K562 (cell line): Measurements from ENCODE around the gene PIGM. TPM values are rescaled to one million over a fixed set of nuclear protein-coding genes. Genes with fewer than 3 reads are reported as not detected.

Experiments used
- ATAC-seq: fragments of 200-7000 bp; cut with Tn5 transposase; 3 replicates; pipeline ENCODE4 v1.9.1; 2020; ENCODE audit warnings: moderate library complexity
- BruUV-seq: library from RNA; stranded (reverse); fragments of 400-500 nt; replicated peaks from 2 replicates; lab custom pipeline; 2021; lab: Mats Ljungman, UMichigan
- CTCF ChIA-PET: fragments of 300-600 bp; formaldehyde crosslinking; extraction: SDS; loops from one replicate; lab custom pipeline; 2021; ENCODE audit warnings: low intra/inter-chr PET ratio; lab: Yijun Ruan, JAX
- POLR2A ChIA-PET: fragments of 300-600, 350-650 bp; sonication (Branson Sonifier 250); formaldehyde crosslinking; extraction: SDS; loops from one replicate; lab custom pipeline; 2021; ENCODE audit warnings: antibody characterized with exemption, inconsistent platforms; lab: Yijun Ruan, JAX
- DNase-seq, 4 experiments: peaks; one replicate each; pipeline versions ENCODE4 v3.0.0 to v3.0.0-alpha.2; 2011 to 2018; ENCODE audit warnings: low spot score in 3 of 4, mixed read lengths in 3 of 4; ENCODE audit errors: extremely low read depth in 1 of 4
- FAIRE-seq: peaks from 2 replicates; lab custom pipeline; 2011; peaks lifted over from hg19 to GRCh38; lab: Jason Lieb, UNC
- H2AFZ ChIP-seq: 2 replicates; pipeline ENCODE4 v1.6.0; 2011; ENCODE audit warnings: low read depth, low read length, control low read depth, inconsistent platforms
- H3K27ac ChIP-seq: fragments of 200-600 bp; 3 replicates; pipeline ENCODE4 v1.8.0; 2011; ENCODE audit warnings: low read depth, mild to moderate bottlenecking, control low read depth, inconsistent platforms, low read length, moderate library complexity, mixed read lengths; ENCODE audit errors: extremely low read depth
- H3K27me3 ChIP-seq, 2 experiments: fragments of 300-600 bp in 1 of 2; 2 replicates in 1 of 2; 3 replicates in 1 of 2; pipeline versions ENCODE4 v1.6.0 to v1.8.0; 2011; ENCODE audit warnings: inconsistent platforms in 2 of 2, low read length in 2 of 2, mild to moderate bottlenecking in 1 of 2, mixed read lengths in 1 of 2, moderate library complexity in 1 of 2; ENCODE audit not compliant: control insufficient read depth in 2 of 2, insufficient read depth in 2 of 2
- H3K36me3 ChIP-seq: fragments of 300-600 bp; 3 replicates; pipeline ENCODE4 v1.8.0; 2011; ENCODE audit warnings: mild to moderate bottlenecking, low read length, inconsistent platforms; ENCODE audit not compliant: control insufficient read depth, insufficient read depth
- H3K4me1 ChIP-seq, 2 experiments: fragments of 200-600 bp in 1 of 2; replicated peaks in 1 of 2; 2 replicates in 1 of 2; 3 replicates in 1 of 2; pipeline versions ENCODE4 v1.5.1 to v1.8.0; 2011; ENCODE audit warnings: inconsistent platforms in 2 of 2, low read length in 2 of 2, mild to moderate bottlenecking in 1 of 2, mixed read lengths in 1 of 2, moderate library complexity in 1 of 2; ENCODE audit not compliant: control insufficient read depth in 2 of 2, insufficient read depth in 2 of 2
- H3K4me2 ChIP-seq: 2 replicates; pipeline ENCODE4 v1.6.1; 2011; ENCODE audit warnings: low read length, control low read depth, inconsistent platforms, mixed read lengths; ENCODE audit not compliant: insufficient read depth
- H3K4me3 ChIP-seq: fragments of 200-600 bp; sonication (generic), shearing (Covaris generic); 2 replicates; pipeline ENCODE4 v1.5.1; 2016; ENCODE audit warnings: control low read depth, inconsistent platforms
- H3K79me2 ChIP-seq: fragments of 200-600 bp; 3 replicates; pipeline ENCODE4 v1.8.0; 2011; ENCODE audit warnings: low read length, inconsistent platforms; ENCODE audit not compliant: control insufficient read depth, insufficient read depth
- H3K9ac ChIP-seq, 2 experiments: 2 replicates each; pipeline versions ENCODE4 v1.6.0 to v1.6.1; 2011; ENCODE audit warnings: low read depth in 2 of 2, low read length in 2 of 2, control low read depth in 1 of 2, inconsistent platforms in 1 of 2, mild to moderate bottlenecking in 1 of 2, mixed read lengths in 1 of 2; ENCODE audit not compliant: insufficient read depth in 1 of 2
- H3K9me1 ChIP-seq: one replicate; pipeline ENCODE4 v1.6.0; 2011; ENCODE audit warnings: inconsistent platforms, mild to moderate bottlenecking, low read length, moderate library complexity; ENCODE audit not compliant: control insufficient read depth, insufficient read depth
- H3K9me3 ChIP-seq: replicated peaks from 2 replicates; pipeline ENCODE4 v1.5.1; 2011; ENCODE audit warnings: low read depth, low read length, inconsistent platforms; ENCODE audit not compliant: control insufficient read depth, insufficient read depth
- H4K20me1 ChIP-seq: replicated peaks from 2 replicates; pipeline ENCODE4 v1.6.1; 2011; ENCODE audit warnings: low read length, inconsistent platforms, mixed read lengths; ENCODE audit not compliant: control insufficient read depth, insufficient read depth
- CCNT2 ChIP-seq: IDR thresholded peaks from 2 replicates; pipeline ENCODE4 v1.6.1; 2011; ENCODE audit warnings: borderline replicate concordance, low read depth, mild to moderate bottlenecking, moderate library complexity, mixed read lengths, low read length; ENCODE audit not compliant: insufficient read length; ENCODE audit errors: extremely low read depth
- DDX20 ChIP-seq: fragments of 450-650 bp; IDR thresholded peaks from 2 replicates; pipeline ENCODE4 v1.6.1; 2016; ENCODE audit warnings: missing genetic modification characterization, low read depth, mild to moderate bottlenecking, missing compliant biosample characterization, moderate library complexity
- E2F5 ChIP-seq: sonication (generic); formaldehyde crosslinking; IDR thresholded peaks from 2 replicates; pipeline ENCODE4 v1.8.0; 2022; ENCODE audit warnings: mild to moderate bottlenecking, missing genetic modification reagents
- HOXB6 ChIP-seq: fragments of 250-450 bp; sonication (Bioruptor Pico); IDR thresholded peaks from 2 replicates; pipeline ENCODE4 v1.5.1; 2022; ENCODE audit warnings: mild to moderate bottlenecking, borderline replicate concordance
- POLR2B ChIP-seq: fragments of 450-650 bp; IDR thresholded peaks from 2 replicates; pipeline ENCODE4 v1.6.1; 2018; ENCODE audit warnings: low read depth; ENCODE audit not compliant: partially characterized antibody
- SMAD3 ChIP-seq: fragments of 450-650 bp; formaldehyde crosslinking; conservative IDR thresholded peaks from 2 replicates; pipeline ENCODE4 v1.4.0; 2020; ENCODE audit warnings: mild to moderate bottlenecking
- ZBTB9 ChIP-seq: fragments of 450-650 bp; formaldehyde crosslinking; IDR thresholded peaks from 2 replicates; pipeline ENCODE4 v1.4.0; 2020; ENCODE audit warnings: mild to moderate bottlenecking, moderate library complexity
- ZNF280A ChIP-seq: fragments of 450-650 bp; IDR thresholded peaks from 2 replicates; pipeline ENCODE4 v1.6.1; 2018; ENCODE audit warnings: mild to moderate bottlenecking, low read depth; ENCODE audit not compliant: partially characterized antibody
- ZNF583 ChIP-seq: fragments of 250-450 bp; sonication (Bioruptor Pico); IDR thresholded peaks from 2 replicates; pipeline ENCODE4 v1.4.0; 2020
- WGBS: fragments of 100-300 bp; shearing (Covaris generic); methylation state at CpG from one replicate; pipeline ENCODE4 v1.1.6; 2016; ENCODE audit warnings: low coverage, mixed read lengths; ENCODE audit not compliant: insufficient coverage; ENCODE audit errors: missing lambda C conversion rate; 5-methylcytosine and 5-hydroxymethylcytosine counted together
- in situ Hi-C: fragments of 300-500 bp; cut with MboI; formaldehyde crosslinking; loops from 4 replicates; pipeline ENCODE4 v1.15.0; 2018; ENCODE audit warnings: inconsistent platforms, mixed read lengths
- intact Hi-C: fragments of 100-400 bp; cut with micrococcal nuclease; formaldehyde crosslinking; loops from 2 replicates; pipeline ENCODE4 v1.14.2; 2022
- polyA plus RNA-seq, 8 experiments: library from polyadenylated mRNA; depleted of rRNA in 4 of 8; stranded (reverse) in 5 of 8; unstranded in 3 of 8; fragments of >200 nt; fragmentation: Nextera tagmentation in 2 of 8; fragmentation: Illumina TruSeq in 1 of 8; extraction: Ambion mirVana in 2 of 8; extraction: Trizol in 1 of 8; gene quantifications; 2 replicates each; pipeline versions ENCODE4 v1.2.1 to v1.2.3, GENCODE V29; 2011 to 2014; ENCODE audit warnings: inconsistent platforms in 1 of 8, missing spikeins in 1 of 8
- total RNA-seq, 7 experiments: library from RNA; depleted of rRNA in 6 of 7; stranded (reverse); fragments of >200 nt in 6 of 7; fragmentation: Illumina TruSeq in 2 of 7; extraction: Trizol in 2 of 7; gene quantifications; 2 replicates each; pipeline versions ENCODE4 v1.2.1 to v1.2.3, GENCODE V29; 2011 to 2021; ENCODE audit warnings: low replicate concordance in 1 of 7

PIGM gene
- total and polyA plus RNA-seq, 9 of the 15 experiments (the other 6 are each of a cell fraction or from before 2014, with no cell fraction given), result 2.6 to 6.7 (median 4.3) TPM

- Histone ChIP-seq H3K79me2 (no peaks in the 10 kb centered on the region), H3K9me1 (no peaks in the 10 kb centered on the region), H3K4me2 (no peak overlapping the region), H3K9ac (no peak overlapping the region), H3K4me1 (no peaks in the 10 kb centered on the region), H3K27ac (no peak overlapping the region), H4K20me1 (no peaks in the 10 kb centered on the region), H3K27me3 (peaks cover 0 to 2% of the 10 kb centered on the region in 2 experiments; a peak in 2 of 5 replicates), H3K9me3 (no peaks in the 10 kb centered on the region), H3K36me3 (no peaks in the 10 kb centered on the region), H3K4me3 (no peak overlapping the region), H2AFZ (no peak overlapping the region)
- ChIA-PET CTCF (interaction anchor here (0.6 to 4.7 kb wide), 10 partner anchors 24 to 874 kb away, joined by 3 to 75 read pairs (median 4); partner anchors contain the start of gene DUSP23), POLR2A (interaction anchor here (1.1 kb wide), 1 partner anchor 207 kb away, joined by 3 read pairs; no protein-coding TSS in a partner anchor)
- in situ Hi-C loops, result loop anchor here (5.0 kb wide), 2 partner anchors 69 to 209 kb away; no protein-coding TSS in a partner anchor
- WGBS, result 19% methylated on average over 5 of the region's 5 CpGs
- BruUV-seq, result no TSS peak
- ATAC-seq, result peak; percentile 96
- FAIRE-seq, result peak; percentile 87
- intact Hi-C loops, result loop anchor here (1.0 to 5.0 kb wide), 3 partner anchors 70 to 224 kb away; partner anchors contain the start of gene DUSP23
- DNase-seq, result peak; percentile 75 to 86 (median 83)
- no peak for TF ChIP-seq HOXB6
- TF ChIP-seq ZNF583 (CRISPR knock-in tag), result no peak
- no peak for TF ChIP-seq SMAD3 (CRISPR knock-in tag)
- no peak for TF ChIP-seq E2F5
- no peak for TF ChIP-seq DDX20 (tag)
- no peak for TF ChIP-seq ZNF280A
- TF ChIP-seq POLR2B, result no peak
- TF ChIP-seq CCNT2, result no peak
- no peak for TF ChIP-seq ZBTB9 (CRISPR knock-in tag)
Measured at GRCh38 chr1:160006312-160006940, 25.4 kb downstream of the PIGM start.
